ENCODE results near the gene TRIM31.

Gene TRIM31

DNA sequence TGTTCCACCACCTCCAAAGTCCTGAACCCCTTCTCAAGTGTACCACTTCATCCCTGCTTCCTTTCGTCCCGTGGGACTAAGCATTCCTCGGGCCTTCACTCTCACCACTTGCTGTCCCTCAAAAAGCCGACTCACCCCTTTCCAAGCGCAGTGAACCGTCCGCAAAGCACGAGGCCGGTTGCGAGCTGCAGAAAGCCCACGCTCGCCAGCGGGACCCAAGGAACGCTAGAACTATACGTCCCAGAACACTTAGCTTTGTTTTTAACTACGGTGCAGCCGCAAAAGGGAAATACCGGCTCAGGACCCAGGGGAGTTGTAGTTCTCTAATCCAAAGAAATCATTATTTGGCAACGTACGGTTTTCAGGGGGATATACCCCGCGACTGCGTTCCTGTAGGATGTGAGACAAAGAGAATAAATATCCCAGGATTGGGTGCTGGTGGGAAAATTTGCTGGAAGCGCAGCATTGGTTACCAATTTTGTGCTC lies 52.2 kb downstream of the TRIM31 start:
- TF ChIP-seq CEBPB (IDR thresholded peaks at IDR 0.05) (no peak), TEAD4 (IDR thresholded peaks at IDR 0.05) (no peak), FOXM1 (IDR thresholded peaks at IDR 0.05; ENCODE audit: borderline replicate concordance, low read depth) (no peak), NFIC (IDR thresholded peaks at IDR 0.05) (no peak)
- TF ChIP-seq, protein P1, sequence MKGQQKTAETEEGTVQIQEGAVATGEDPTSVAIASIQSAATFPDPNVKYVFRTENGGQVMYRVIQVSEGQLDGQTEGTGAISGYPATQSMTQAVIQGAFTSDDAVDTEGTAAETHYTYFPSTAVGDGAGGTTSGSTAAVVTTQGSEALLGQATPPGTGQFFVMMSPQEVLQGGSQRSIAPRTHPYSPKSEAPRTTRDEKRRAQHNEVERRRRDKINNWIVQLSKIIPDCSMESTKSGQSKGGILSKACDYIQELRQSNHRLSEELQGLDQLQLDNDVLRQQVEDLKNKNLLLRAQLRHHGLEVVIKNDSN (IDR thresholded peaks at IDR 0.05): no peak

DNA sequence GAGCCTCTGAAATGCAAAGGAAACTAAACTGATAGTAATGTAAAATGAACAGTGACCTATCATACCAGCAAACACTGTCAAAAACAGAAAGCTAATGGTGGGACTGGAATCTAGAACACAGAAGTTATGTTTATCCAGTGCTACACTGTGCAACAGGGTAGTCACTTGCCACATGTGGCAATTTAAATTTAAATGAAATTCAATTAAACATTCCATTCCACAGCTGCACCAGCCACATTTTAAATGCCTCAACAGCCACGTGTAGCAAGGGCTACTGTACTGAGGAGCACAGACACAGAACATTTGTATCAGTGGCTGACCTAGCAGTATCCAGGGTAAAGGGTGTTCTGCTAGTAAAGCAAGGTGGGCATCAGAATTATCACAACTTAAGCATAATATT lies 57.4 kb downstream of the TRIM31 start:
- TF ChIP-seq YY1 (IDR thresholded peaks at IDR 0.05; ENCODE audit: low read depth): no peak
- no peak for TF ChIP-seq FOXM1 (IDR thresholded peaks at IDR 0.05; ENCODE audit: borderline replicate concordance, low read depth)
- TF ChIP-seq CEBPB (IDR thresholded peaks at IDR 0.05): no peak

DNA sequence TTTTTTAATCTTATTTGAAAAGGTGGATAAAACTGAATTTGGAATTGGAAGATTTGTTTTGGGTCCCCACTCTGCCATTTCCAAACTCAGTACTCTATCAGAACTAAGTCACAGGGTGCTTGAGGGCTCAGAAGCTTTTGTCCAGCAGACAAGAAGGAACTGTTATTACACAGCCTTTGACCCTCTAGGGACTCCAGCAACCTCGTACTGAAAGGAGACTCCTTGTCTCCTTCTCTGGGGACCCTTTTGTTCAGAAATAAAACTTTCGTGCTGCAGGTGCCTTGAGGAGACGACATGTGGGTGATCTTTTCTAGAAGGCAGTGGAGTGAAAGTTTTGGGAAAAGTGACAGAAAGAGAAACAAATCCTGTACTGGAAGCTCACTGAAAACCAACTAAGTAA lies 59.2 kb downstream of the TRIM31 start:
- TF ChIP-seq TAF1 (IDR thresholded peaks at IDR 0.05; ENCODE audit: low read depth) (no peak), EGR1 (IDR thresholded peaks at IDR 0.05) (no peak), TEAD4 (IDR thresholded peaks at IDR 0.05) (no peak), EP300 (IDR thresholded peaks at IDR 0.05; ENCODE audit: borderline replicate concordance) (no peak)
